BLaER1 treated with 17β-estradiol and CSF1 and Interleukin-3, amounts not matched to agents 10 nM and 100 nM (cell line): ENCODE measurements around the gene PLA2G4A.

Experiments
- H3K27ac ChIP-seq, 11 experiments: shearing (Covaris generic); formaldehyde crosslinking; 2 replicates each; pipeline ENCODE4 v1.8.1; 2022
- H3K27me3 ChIP-seq, 11 experiments: shearing (Covaris generic); formaldehyde crosslinking; 2 replicates each; pipeline ENCODE4 v1.8.1; 2022
- H3K36me3 ChIP-seq, 11 experiments: shearing (Covaris generic); formaldehyde crosslinking; 2 replicates each; pipeline ENCODE4 v1.8.1; 2022
- H3K4me1 ChIP-seq, 10 experiments: shearing (Covaris generic); formaldehyde crosslinking; 2 replicates each; pipeline ENCODE4 v1.8.1; 2022
- H3K4me2 ChIP-seq, 11 experiments: shearing (Covaris generic); formaldehyde crosslinking; 2 replicates each; pipeline ENCODE4 v1.8.1; 2022
- H3K4me3 ChIP-seq, 10 experiments: shearing (Covaris generic); formaldehyde crosslinking; 2 replicates each; pipeline ENCODE4 v1.8.1; 2022
- H3K9ac ChIP-seq, 11 experiments: shearing (Covaris generic); formaldehyde crosslinking; 2 replicates each; pipeline ENCODE4 v1.8.1; 2022
- H3K9me3 ChIP-seq, 11 experiments: shearing (Covaris generic); formaldehyde crosslinking; replicated peaks in 1 of 11; 2 replicates each; pipeline ENCODE4 v1.8.1; 2022
- H4K20me1 ChIP-seq, 11 experiments: shearing (Covaris generic); formaldehyde crosslinking; 2 replicates each; pipeline ENCODE4 v1.8.1; 2022
- Cebpa-rat ChIP-seq, 11 experiments: shearing (Covaris generic); IDR thresholded peaks; 2 replicates each; pipeline ENCODE4 v1.8.1; 2022

Gene PLA2G4A

GRCh38 chr1:186858923-186859322, 30.2 kb downstream of the PLA2G4A start:
- Histone ChIP-seq H3K27ac (no peak overlapping the region), H3K4me2 (no peak overlapping the region), H3K27me3 (no peaks in the 10 kb centered on the region), H3K4me3 (no peak overlapping the region), H3K9me3 (no peaks in the 10 kb centered on the region), H3K36me3 (no peaks in the 10 kb centered on the region), H3K4me1 (no peaks in the 10 kb centered on the region; a peak in 1 of 20 replicates), H4K20me1 (no peaks in the 10 kb centered on the region), H3K9ac (no peak overlapping the region)
- TF ChIP-seq Cebpa-rat (IDR thresholded peaks at IDR 0.05) = no peak

- no peak for TF ChIP-seq Cebpa-rat (IDR thresholded peaks at IDR 0.05)
- Histone ChIP-seq H3K36me3 (no peaks in the 10 kb centered on the region), H3K27ac (no peak overlapping the region), H3K4me3 (no peak overlapping the region), H3K4me2 (no peak overlapping the region), H4K20me1 (no peaks in the 10 kb centered on the region), H3K27me3 (no peaks in the 10 kb centered on the region), H3K4me1 (peaks cover 0 to 10% (median 0%) of the 10 kb centered on the region in 10 experiments; a peak in 4 of 20 replicates), H3K9me3 (no peaks in the 10 kb centered on the region), H3K9ac (no peak overlapping the region)
These were observed 31.2 kb downstream of the PLA2G4A start for GRCh38 chr1:186859995-186860394.

GRCh38 chr1:186864296-186864695, 35.5 kb downstream of the PLA2G4A start:
- Histone ChIP-seq H3K4me3 (no peak overlapping the region), H3K9me3 (no peaks in the 10 kb centered on the region), H3K36me3 (no peaks in the 10 kb centered on the region), H3K27me3 (no peaks in the 10 kb centered on the region), H3K27ac (no peak overlapping the region), H4K20me1 (no peaks in the 10 kb centered on the region), H3K4me1 (peaks cover 0 to 13% (median 0%) of the 10 kb centered on the region in 10 experiments; a peak in 4 of 20 replicates), H3K9ac (no peak overlapping the region), H3K4me2 (no peak overlapping the region)
- TF ChIP-seq Cebpa-rat (IDR thresholded peaks at IDR 0.05) = no peak

- Histone ChIP-seq H3K4me1 (peaks cover 0 to 13% (median 0%) of the 10 kb centered on the region in 10 experiments; a peak in 4 of 20 replicates), H3K27me3 (no peaks in the 10 kb centered on the region), H3K9me3 (no peaks in the 10 kb centered on the region), H3K4me2 (no peak overlapping the region), H4K20me1 (no peaks in the 10 kb centered on the region), H3K36me3 (no peaks in the 10 kb centered on the region), H3K4me3 (no peak overlapping the region), H3K27ac (no peak overlapping the region), H3K9ac (no peak overlapping the region)
- TF ChIP-seq Cebpa-rat (IDR thresholded peaks at IDR 0.05) = no peak
These were observed 36.5 kb downstream of the PLA2G4A start for GRCh38 chr1:186865253-186865652.

GRCh38 chr1:186865857-186866256, 37.1 kb downstream of the PLA2G4A start:
- no peak overlapping the region for H3K4me3 ChIP-seq
- TF ChIP-seq Cebpa-rat (IDR thresholded peaks at IDR 0.05) = no peak
- H3K36me3 ChIP-seq = no peaks in the 10 kb centered on the region
- no peaks in the 10 kb centered on the region for H3K27me3 ChIP-seq
- no peak overlapping the region for H3K9ac ChIP-seq
- no peak overlapping the region for H3K4me2 ChIP-seq
- H4K20me1 ChIP-seq = no peaks in the 10 kb centered on the region
- H3K27ac ChIP-seq = no peak overlapping the region
- H3K4me1 ChIP-seq = peaks cover 0 to 13% (median 0%) of the 10 kb centered on the region in 10 experiments; a peak in 4 of 20 replicates
- no peaks in the 10 kb centered on the region for H3K9me3 ChIP-seq

GRCh38 chr1:186869526-186870228, 40.9 kb downstream of the PLA2G4A start:
- no peak overlapping the region for H3K4me2 ChIP-seq
- no peak overlapping the region for H3K9ac ChIP-seq
- no peaks in the 10 kb centered on the region for H3K36me3 ChIP-seq
- peaks cover 0 to 7% (median 0%) of the 10 kb centered on the region in 10 experiments; a peak in 3 of 20 replicates for H3K4me1 ChIP-seq
- H3K9me3 ChIP-seq = no peaks in the 10 kb centered on the region
- H3K27ac ChIP-seq = no peak overlapping the region
- H3K27me3 ChIP-seq = no peaks in the 10 kb centered on the region
- no peak overlapping the region for H3K4me3 ChIP-seq
- H4K20me1 ChIP-seq = no peaks in the 10 kb centered on the region
- no peak for TF ChIP-seq Cebpa-rat (IDR thresholded peaks at IDR 0.05)

- Histone ChIP-seq H3K4me1 (0 out of 20 replicates have a peak, but pooled peaks cover 0 to 4% (median 0%) of the 10 kb centered on the region in 10 experiments), H3K9ac (no peak overlapping the region), H3K27ac (no peak overlapping the region), H4K20me1 (no peaks in the 10 kb centered on the region), H3K27me3 (no peaks in the 10 kb centered on the region), H3K9me3 (no peaks in the 10 kb centered on the region), H3K36me3 (no peaks in the 10 kb centered on the region), H3K4me2 (no peak overlapping the region), H3K4me3 (no peak overlapping the region)
- TF ChIP-seq Cebpa-rat (IDR thresholded peaks at IDR 0.05) = no peak
These were observed 43.0 kb downstream of the PLA2G4A start for GRCh38 chr1:186871784-186872183.

- no peak for TF ChIP-seq Cebpa-rat (IDR thresholded peaks at IDR 0.05)
- no peaks in the 10 kb centered on the region for H4K20me1 ChIP-seq
- H3K36me3 ChIP-seq = no peaks in the 10 kb centered on the region
- H3K27ac ChIP-seq = no peak overlapping the region
- no peak overlapping the region for H3K9ac ChIP-seq
- no peaks in the 10 kb centered on the region for H3K27me3 ChIP-seq
- H3K4me3 ChIP-seq = no peak overlapping the region
- no peaks in the 10 kb centered on the region for H3K9me3 ChIP-seq
- no peak overlapping the region for H3K4me2 ChIP-seq
- 0 out of 20 replicates have a peak, but pooled peaks cover 0 to 4% (median 0%) of the 10 kb centered on the region in 10 experiments for H3K4me1 ChIP-seq
These were observed 43.5 kb downstream of the PLA2G4A start for GRCh38 chr1:186872291-186872690.

- no peak for TF ChIP-seq Cebpa-rat (IDR thresholded peaks at IDR 0.05)
- Histone ChIP-seq H3K4me3 (no peak overlapping the region), H3K27me3 (no peaks in the 10 kb centered on the region), H3K36me3 (no peaks in the 10 kb centered on the region), H3K4me1 (0 out of 20 replicates have a peak, but pooled peaks cover 0 to 4% (median 0%) of the 10 kb centered on the region in 10 experiments), H3K27ac (no peak overlapping the region), H3K4me2 (no peak overlapping the region), H3K9me3 (no peaks in the 10 kb centered on the region), H4K20me1 (no peaks in the 10 kb centered on the region), H3K9ac (no peak overlapping the region)
These were observed 44.9 kb downstream of the PLA2G4A start for GRCh38 chr1:186873687-186874086.
